Endothelial cell of umbilical vein (primary cell): ENCODE data around the gene POLR2J. TPM values are rescaled to one million over a fixed set of nuclear protein-coding genes. Genes with fewer than 3 reads are reported as not detected.
A peak's percentile ranks its signal among the peaks of the same experiment; 100 is the strongest.

ENCODE experiments used
- BruUV-seq: library from RNA; stranded (reverse); fragments of 400-500 nt; replicated peaks from 2 replicates; lab custom pipeline; 2021; lab: Mats Ljungman, UMichigan
- CTCF ChIA-PET: fragments of 300-600, 350-600 bp; sonication (Branson Sonifier 250); formaldehyde crosslinking; loops from one replicate; lab custom pipeline; 2021; ENCODE audit warnings: antibody characterized with exemption, inconsistent platforms; lab: Charles Lee
- POLR2A ChIA-PET: fragments of 300-600, 350-600 bp; sonication (Branson Sonifier 250); formaldehyde crosslinking; loops from one replicate; lab custom pipeline; 2021; ENCODE audit warnings: antibody characterized with exemption, inconsistent platforms; lab: Charles Lee
- DNase-seq: peaks from one replicate; pipeline ENCODE4 v3.0.0-alpha.2; 2011; ENCODE audit warnings: low read depth, low spot score
- FAIRE-seq: peaks from 2 replicates; lab custom pipeline; 2011; peaks lifted over from hg19 to GRCh38; lab: Jason Lieb, UNC
- H2AFZ ChIP-seq: 2 replicates; pipeline ENCODE4 v1.6.0; 2012; ENCODE audit warnings: low read depth, low read length, control low read depth, inconsistent platforms
- H3K27ac ChIP-seq: 2 replicates; pipeline ENCODE4 v1.5.1; 2011; ENCODE audit warnings: low read depth, mild to moderate bottlenecking, control low read depth, low read length, moderate library complexity; ENCODE audit not compliant: insufficient read depth
- H3K27me3 ChIP-seq, 2 experiments: 2 replicates each; pipeline versions ENCODE4 v1.6.0 to v1.6.1; 2011; ENCODE audit warnings: low read length in 2 of 2, mixed read lengths in 1 of 2; ENCODE audit not compliant: control insufficient read depth in 2 of 2, insufficient read depth in 2 of 2
- H3K36me3 ChIP-seq, 2 experiments: 2 replicates in 1 of 2; 3 replicates in 1 of 2; pipeline ENCODE4 v1.5.1; 2011; ENCODE audit warnings: low read length in 2 of 2, mild to moderate bottlenecking in 1 of 2, moderate library complexity in 1 of 2; ENCODE audit not compliant: control insufficient read depth in 2 of 2, insufficient read depth in 2 of 2; ENCODE audit errors: extremely low read depth in 1 of 2
- H3K4me1 ChIP-seq: 3 replicates; pipeline ENCODE4 v1.5.1; 2011; ENCODE audit warnings: mild to moderate bottlenecking, low read length; ENCODE audit not compliant: control insufficient read depth, insufficient read depth; ENCODE audit errors: extremely low read depth
- H3K4me2 ChIP-seq: 2 replicates; pipeline ENCODE4 v1.6.1; 2011; ENCODE audit warnings: low read length, control low read depth, mixed read lengths; ENCODE audit not compliant: insufficient read depth
- H3K4me3 ChIP-seq, 3 experiments: fragments of 200-600 bp in 1 of 3; sonication (generic), shearing (Covaris generic) in 1 of 3; replicated peaks in 1 of 3; 2 replicates each; pipeline ENCODE4 v1.5.1; 2011 to 2016; ENCODE audit warnings: control low read depth in 3 of 3, low read length in 3 of 3, mild to moderate bottlenecking in 2 of 3, inconsistent platforms in 1 of 3, low read depth in 1 of 3, moderate library complexity in 1 of 3; ENCODE audit not compliant: insufficient read depth in 1 of 3
- H3K79me2 ChIP-seq: 2 replicates; pipeline ENCODE4 v1.6.0; 2012; ENCODE audit warnings: low read length, inconsistent platforms; ENCODE audit not compliant: control insufficient read depth, insufficient read depth
- H3K9ac ChIP-seq: replicated peaks from 2 replicates; pipeline ENCODE3; 2011; ENCODE audit warnings: low read length, control low read depth; ENCODE audit not compliant: insufficient read depth; ENCODE audit errors: extremely low read depth
- H3K9me1 ChIP-seq: replicated peaks from 3 replicates; pipeline ENCODE4 v1.6.0; 2011; ENCODE audit warnings: mild to moderate bottlenecking, low read length; ENCODE audit not compliant: control insufficient read depth, insufficient read depth; ENCODE audit errors: extremely low read depth
- H3K9me3 ChIP-seq: replicated peaks from 2 replicates; pipeline ENCODE4 v1.5.1; 2012; ENCODE audit warnings: low read length, inconsistent platforms; ENCODE audit not compliant: control insufficient read depth, insufficient read depth
- H4K20me1 ChIP-seq: replicated peaks from 2 replicates; pipeline ENCODE3; 2011; ENCODE audit warnings: mild to moderate bottlenecking, low read length; ENCODE audit not compliant: control insufficient read depth, insufficient read depth; ENCODE audit errors: extremely low read depth
- FOS ChIP-seq: IDR thresholded peaks from 2 replicates; pipeline ENCODE4 v1.6.1; 2011; ENCODE audit warnings: mild to moderate bottlenecking, low read length, moderate library complexity, borderline replicate concordance; ENCODE audit not compliant: insufficient read depth
- MYC ChIP-seq: IDR thresholded peaks from one replicate; pipeline ENCODE4 v1.6.1; 2011; ENCODE audit warnings: mild to moderate bottlenecking, low read depth, low read length
- POLR2A ChIP-seq: IDR thresholded peaks from 2 replicates; pipeline ENCODE4 v1.6.1; 2012; ENCODE audit warnings: low read depth, mild to moderate bottlenecking, control low read depth, low read length
- dilution Hi-C: fragments of 300-500 bp; cut with MboI; formaldehyde crosslinking; loops from one replicate; pipeline ENCODE4 v1.15.0; 2019; ENCODE audit warnings: low sequenced_read_pairs; ENCODE audit not compliant: extremely low pct_ligation_motif_present
- intact Hi-C: fragments of 100-400 bp; cut with micrococcal nuclease; formaldehyde crosslinking; loops from one replicate; pipeline ENCODE4 v1.10.0; 2022
- polyA plus RNA-seq, 4 experiments: library from polyadenylated mRNA; depleted of rRNA in 3 of 4; stranded (reverse) in 3 of 4; unstranded in 1 of 4; fragments of >200 nt; gene quantifications; 2 replicates each; pipeline versions ENCODE4 v1.2.1 to v1.2.3, GENCODE V29; 2011 to 2012; ENCODE audit warnings: missing spikeins in 1 of 4
- total RNA-seq: library from RNA; stranded (reverse); gene quantifications from 2 replicates; pipeline ENCODE4 v1.2.3, GENCODE V29; 2021
- TF ChIP-seq, protein P1 (sequence below): IDR thresholded peaks from 2 replicates; pipeline ENCODE4 v1.6.1; 2011; ENCODE audit not compliant: insufficient read depth, insufficient read length
- TF ChIP-seq, protein P2 (sequence below), 2 donors: IDR thresholded peaks; 1 replicate in 1 of 2; 2 replicates in 1 of 2; pipeline ENCODE4 v1.5.1; 2011; ENCODE audit warnings: low read length in 2 of 2, mild to moderate bottlenecking in 2 of 2, moderate library complexity in 2 of 2, control low read depth in 1 of 2, inconsistent platforms in 1 of 2, low read depth in 1 of 2; ENCODE audit not compliant: insufficient read depth in 1 of 2; ENCODE audit errors: extremely low read depth in 1 of 2

POLR2J gene
- total and polyA plus RNA-seq, 2 donors (not counting 3 experiments of a cell fraction or from before 2014, with no cell fraction given) = 48.7 to 93.6 TPM

- TF ChIP-seq FOS (no peak), MYC (no peak), POLR2A (peak; percentile 13)
- no peaks in the 10 kb centered on the region for H4K20me1 ChIP-seq
- no TSS peak for BruUV-seq
- intact Hi-C loops = loop anchor here (2.0 kb wide), 1 partner anchor 47 kb away; no protein-coding TSS in a partner anchor
- ChIA-PET CTCF (interaction anchor here (1.0 to 1.8 kb wide), 5 partner anchors 13 to 39 kb away, joined by 3 to 6 read pairs (median 4); no protein-coding TSS in a partner anchor), POLR2A (no interaction called here)
- H2AFZ ChIP-seq = no peak overlapping the region
- H3K4me2 ChIP-seq = no peak overlapping the region
- FAIRE-seq (no peak), DNase-seq (no peak)
- no peak overlapping the region for H3K4me3 ChIP-seq
- no peaks in the 10 kb centered on the region for H3K9me3 ChIP-seq
- no peaks in the 10 kb centered on the region for H3K27me3 ChIP-seq
- no peak overlapping the region for H3K9ac ChIP-seq
- no peak overlapping the region for H3K27ac ChIP-seq
- peaks cover 0 to 16% of the 10 kb centered on the region in 2 experiments for H3K36me3 ChIP-seq
- no peaks in the 10 kb centered on the region for H3K9me1 ChIP-seq
- dilution Hi-C loops = no loop called here
- no peaks in the 10 kb centered on the region for H3K4me1 ChIP-seq
- no peaks in the 10 kb centered on the region for H3K79me2 ChIP-seq
These were observed 27.2 kb downstream of the POLR2J start for GRCh38 chr7:102451371-102452054.

DNA sequence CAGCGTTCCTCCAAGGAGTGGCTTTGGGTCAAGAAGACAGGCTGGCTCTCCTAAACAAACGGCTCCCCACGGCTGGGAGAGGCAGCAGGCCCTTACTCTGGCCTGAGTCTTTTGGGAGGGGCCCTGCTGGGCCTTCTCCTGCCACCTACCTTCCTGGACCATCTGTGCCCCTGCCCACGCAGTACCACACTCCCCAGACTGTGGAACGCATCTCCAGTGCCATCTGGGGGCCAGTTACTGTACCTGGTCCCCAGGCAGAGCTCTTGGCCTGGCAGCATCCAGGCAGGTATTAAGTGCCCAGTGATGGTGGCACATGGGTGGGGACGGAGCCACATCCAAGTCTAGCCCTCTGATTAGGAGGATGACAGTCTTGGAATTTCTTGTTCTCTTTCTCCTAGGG lies 28.5 kb downstream of the POLR2J start:
- Histone ChIP-seq H2AFZ (no peak overlapping the region), H3K27me3 (no peaks in the 10 kb centered on the region), H3K79me2 (no peaks in the 10 kb centered on the region), H3K9me1 (no peaks in the 10 kb centered on the region), H3K27ac (no peak overlapping the region), H3K9ac (no peak overlapping the region), H3K9me3 (no peaks in the 10 kb centered on the region), H3K4me3 (no peak overlapping the region), H3K4me2 (no peak overlapping the region), H3K36me3 (peaks cover 0 to 24% of the 10 kb centered on the region in 2 experiments), H3K4me1 (no peaks in the 10 kb centered on the region), H4K20me1 (no peaks in the 10 kb centered on the region)
- intact Hi-C loops (loop anchor here (2.0 kb wide), 1 partner anchor 45 kb away; no protein-coding TSS in a partner anchor), dilution Hi-C loops (no loop called here)
- FAIRE-seq (no peak), DNase-seq (no peak)
- CTCF ChIA-PET = interaction anchor here (1.0 to 1.8 kb wide), 4 partner anchors 35 to 171 kb away, joined by 5 to 12 read pairs (median 6); no protein-coding TSS in a partner anchor
- POLR2A ChIA-PET = interaction anchor here (1.0 kb wide), 1 partner anchor 10 kb away, joined by 3 read pairs; no protein-coding TSS in a partner anchor
- BruUV-seq = no TSS peak
- TF ChIP-seq, protein P1, sequence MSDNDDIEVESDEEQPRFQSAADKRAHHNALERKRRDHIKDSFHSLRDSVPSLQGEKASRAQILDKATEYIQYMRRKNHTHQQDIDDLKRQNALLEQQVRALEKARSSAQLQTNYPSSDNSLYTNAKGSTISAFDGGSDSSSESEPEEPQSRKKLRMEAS = no peak
- TF ChIP-seq, protein P2, sequence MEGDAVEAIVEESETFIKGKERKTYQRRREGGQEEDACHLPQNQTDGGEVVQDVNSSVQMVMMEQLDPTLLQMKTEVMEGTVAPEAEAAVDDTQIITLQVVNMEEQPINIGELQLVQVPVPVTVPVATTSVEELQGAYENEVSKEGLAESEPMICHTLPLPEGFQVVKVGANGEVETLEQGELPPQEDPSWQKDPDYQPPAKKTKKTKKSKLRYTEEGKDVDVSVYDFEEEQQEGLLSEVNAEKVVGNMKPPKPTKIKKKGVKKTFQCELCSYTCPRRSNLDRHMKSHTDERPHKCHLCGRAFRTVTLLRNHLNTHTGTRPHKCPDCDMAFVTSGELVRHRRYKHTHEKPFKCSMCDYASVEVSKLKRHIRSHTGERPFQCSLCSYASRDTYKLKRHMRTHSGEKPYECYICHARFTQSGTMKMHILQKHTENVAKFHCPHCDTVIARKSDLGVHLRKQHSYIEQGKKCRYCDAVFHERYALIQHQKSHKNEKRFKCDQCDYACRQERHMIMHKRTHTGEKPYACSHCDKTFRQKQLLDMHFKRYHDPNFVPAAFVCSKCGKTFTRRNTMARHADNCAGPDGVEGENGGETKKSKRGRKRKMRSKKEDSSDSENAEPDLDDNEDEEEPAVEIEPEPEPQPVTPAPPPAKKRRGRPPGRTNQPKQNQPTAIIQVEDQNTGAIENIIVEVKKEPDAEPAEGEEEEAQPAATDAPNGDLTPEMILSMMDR (IDR thresholded peaks at IDR 0.05; ENCODE audit: extremely low read depth in 1 of 2, insufficient read depth in 1 of 2, low read depth in 1 of 2, low read length in 2 of 2) = peak in 1 of 2 donors; percentile 22
